ENCODE measurements around the gene FYCO1.

Gene FYCO1

DNA sequence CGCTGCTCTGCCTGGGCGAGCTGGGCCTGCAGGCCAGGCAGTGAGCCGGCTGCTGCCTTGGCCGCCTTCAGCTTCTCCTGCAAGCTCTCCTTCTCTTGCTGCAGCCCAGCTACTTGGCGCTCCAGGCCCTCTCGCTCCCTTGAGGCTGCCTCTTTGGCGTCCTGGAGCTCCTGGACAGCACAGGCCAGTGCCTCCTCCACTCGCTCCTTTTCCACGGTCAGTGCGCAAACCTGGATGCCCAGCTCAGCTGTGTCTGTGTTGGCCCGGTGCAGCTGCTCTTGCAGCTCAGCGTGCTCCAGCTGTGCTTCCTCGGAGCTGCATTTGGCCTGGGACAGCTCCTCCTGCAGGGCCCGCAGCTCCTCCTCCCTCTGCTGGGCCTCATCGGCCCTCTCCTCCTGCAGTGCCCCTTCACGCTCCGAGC, 29.2 kb downstream of the FYCO1 start:
- H4K8ac ChIP-seq (ENCODE audit: low read length) = no peak overlapping the region
- H2BK5ac ChIP-seq (ENCODE audit: low read depth, low read length, poor library complexity, severe bottlenecking) = no peak overlapping the region
- no peak overlapping the region for H2BK15ac ChIP-seq (ENCODE audit: low read depth, poor library complexity, severe bottlenecking)
- H3K36me3 ChIP-seq (ENCODE audit: control insufficient read depth in 1 of 2, insufficient read depth in 2 of 2, low read depth in 1 of 2, low read length in 2 of 2) = peaks cover 63 to 97% of the 10 kb centered on the region in 2 experiments
- H3K18ac ChIP-seq (ENCODE audit: low read depth in 1 of 2, low read length in 2 of 2) = no peak overlapping the region
- no peak overlapping the region for H3K4me3 ChIP-seq (ENCODE audit: insufficient read depth in 1 of 2, low read depth in 1 of 2, low read length in 2 of 2)
- H4K91ac ChIP-seq (ENCODE audit: low read length) = no peak overlapping the region
- H3K9me3 ChIP-seq (ENCODE audit: control insufficient read depth, low read length) = no peaks in the 10 kb centered on the region
- no peak overlapping the region for H3K4me2 ChIP-seq (ENCODE audit: low read length, poor library complexity, severe bottlenecking)
- no peak overlapping the region for H3K14ac ChIP-seq (ENCODE audit: low read length in 2 of 2)
- H3K9ac ChIP-seq (ENCODE audit: low read length) = no peak overlapping the region
- no peak overlapping the region for H3K4ac ChIP-seq (ENCODE audit: low read depth in 1 of 2, low read length in 2 of 2)
- no peak overlapping the region for H2BK120ac ChIP-seq (ENCODE audit: low read depth, low read length)
- no peak overlapping the region for H2BK12ac ChIP-seq (ENCODE audit: low read length in 2 of 2)
- no peaks in the 10 kb centered on the region for H3K27me3 ChIP-seq (ENCODE audit: control insufficient read depth in 1 of 2, insufficient read depth in 1 of 2, low read length in 2 of 2)
- H3K23ac ChIP-seq (ENCODE audit: low read length in 2 of 2) = no peak overlapping the region
- no peak overlapping the region for H2AK5ac ChIP-seq (ENCODE audit: low read length, severe bottlenecking)
- peaks cover 9% of the 10 kb centered on the region for H3K79me1 ChIP-seq (replicated peaks; ENCODE audit: low read length, poor library complexity, severe bottlenecking)
- H3K27ac ChIP-seq (ENCODE audit: low read length, poor library complexity, severe bottlenecking) = no peak overlapping the region
- peaks cover 19% of the 10 kb centered on the region for H3K4me1 ChIP-seq (ENCODE audit: control insufficient read depth, insufficient read depth, low read depth, low read length)
- no peak for DNase-seq
- no peak overlapping the region for H2AFZ ChIP-seq (ENCODE audit: low read depth, low read length)
- 88% methylated on average over 17 of the region's 17 CpGs for WGBS

DNA sequence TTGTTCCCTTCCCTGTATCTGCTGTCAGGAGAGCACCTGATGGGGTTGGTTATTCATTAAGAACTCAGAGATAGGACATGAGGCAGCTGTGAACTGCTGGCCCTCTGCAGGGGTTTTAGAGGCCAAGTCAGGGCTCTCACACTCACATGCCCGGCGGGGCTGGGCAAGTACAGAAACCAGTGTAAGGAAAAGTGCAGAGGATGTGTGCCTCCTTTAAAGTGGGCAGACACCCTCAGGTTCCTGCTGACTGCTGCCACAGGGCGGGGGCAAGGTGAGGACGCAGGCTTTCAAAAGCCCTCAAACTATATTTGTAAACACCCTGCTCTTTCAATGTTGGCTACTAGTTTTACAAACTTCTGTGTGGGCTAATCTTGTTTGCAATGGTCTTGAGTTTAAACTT, 30.0 kb downstream of the FYCO1 start:
- no peak overlapping the region for H2AFZ ChIP-seq (ENCODE audit: low read depth, low read length)
- H4K8ac ChIP-seq (ENCODE audit: low read length) = no peak overlapping the region
- no peak overlapping the region for H3K9ac ChIP-seq (ENCODE audit: low read length)
- H3K4ac ChIP-seq (ENCODE audit: low read depth in 1 of 2, low read length in 2 of 2) = no peak overlapping the region
- H2BK12ac ChIP-seq (ENCODE audit: low read length in 2 of 2) = no peak overlapping the region
- DNase-seq = no peak
- H3K27me3 ChIP-seq (ENCODE audit: control insufficient read depth in 1 of 2, insufficient read depth in 1 of 2, low read length in 2 of 2) = no peaks in the 10 kb centered on the region
- no peak overlapping the region for H3K18ac ChIP-seq (ENCODE audit: low read depth in 1 of 2, low read length in 2 of 2)
- H2BK15ac ChIP-seq (ENCODE audit: low read depth, poor library complexity, severe bottlenecking) = no peak overlapping the region
- no peak overlapping the region for H2BK120ac ChIP-seq (ENCODE audit: low read depth, low read length)
- peaks cover 67 to 98% of the 10 kb centered on the region in 2 experiments for H3K36me3 ChIP-seq (ENCODE audit: control insufficient read depth in 1 of 2, insufficient read depth in 2 of 2, low read depth in 1 of 2, low read length in 2 of 2)
- peaks cover 19% of the 10 kb centered on the region for H3K4me1 ChIP-seq (ENCODE audit: control insufficient read depth, insufficient read depth, low read depth, low read length)
- no peak overlapping the region for H3K23ac ChIP-seq (ENCODE audit: low read length in 2 of 2)
- H3K4me2 ChIP-seq (ENCODE audit: low read length, poor library complexity, severe bottlenecking) = no peak overlapping the region
- no peak overlapping the region for H4K91ac ChIP-seq (ENCODE audit: low read length)
- H3K79me1 ChIP-seq (replicated peaks; ENCODE audit: low read length, poor library complexity, severe bottlenecking) = peaks cover 9% of the 10 kb centered on the region
- no peak overlapping the region for H3K27ac ChIP-seq (ENCODE audit: low read length, poor library complexity, severe bottlenecking)
- no peak overlapping the region for H3K4me3 ChIP-seq (ENCODE audit: insufficient read depth in 1 of 2, low read depth in 1 of 2, low read length in 2 of 2)
- WGBS = 82% methylated on average over 2 of the region's 4 CpGs
- no peak overlapping the region for H3K14ac ChIP-seq (ENCODE audit: low read length in 2 of 2)
- H3K9me3 ChIP-seq (ENCODE audit: control insufficient read depth, low read length) = peaks cover 5% of the 10 kb centered on the region
- H2AK5ac ChIP-seq (ENCODE audit: low read length, severe bottlenecking) = no peak overlapping the region
- no peak overlapping the region for H2BK5ac ChIP-seq (ENCODE audit: low read depth, low read length, poor library complexity, severe bottlenecking)

DNA sequence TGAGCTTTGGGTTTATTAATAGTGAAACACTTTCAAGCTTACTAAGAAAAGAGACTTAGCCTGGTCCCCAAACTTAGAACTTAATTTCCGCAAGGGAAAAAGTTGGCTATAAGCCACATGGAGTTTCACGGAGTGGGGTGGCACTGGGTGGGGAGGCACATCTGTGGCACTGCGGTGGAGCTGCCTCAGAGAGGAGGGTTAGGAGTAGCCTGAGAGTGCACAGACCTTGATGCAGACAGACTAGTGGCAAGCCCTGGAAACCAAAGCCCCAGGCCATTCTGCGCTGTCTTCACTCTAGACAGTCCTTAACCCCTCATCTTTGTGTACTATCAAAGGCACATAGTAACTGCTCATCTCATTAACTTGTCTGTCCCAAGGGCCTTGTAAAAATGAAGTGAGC, 30.4 kb downstream of the FYCO1 start:
- H3K23ac ChIP-seq (ENCODE audit: low read length in 2 of 2) = no peak overlapping the region
- H3K4me1 ChIP-seq (ENCODE audit: control insufficient read depth, insufficient read depth, low read depth, low read length) = peaks cover 19% of the 10 kb centered on the region
- H3K79me1 ChIP-seq (replicated peaks; ENCODE audit: low read length, poor library complexity, severe bottlenecking) = peaks cover 9% of the 10 kb centered on the region
- H3K27me3 ChIP-seq (ENCODE audit: control insufficient read depth in 1 of 2, insufficient read depth in 1 of 2, low read length in 2 of 2) = no peaks in the 10 kb centered on the region
- DNase-seq = no peak
- no peak overlapping the region for H3K4ac ChIP-seq (ENCODE audit: low read depth in 1 of 2, low read length in 2 of 2)
- H4K91ac ChIP-seq (ENCODE audit: low read length) = no peak overlapping the region
- peaks cover 7% of the 10 kb centered on the region for H3K9me3 ChIP-seq (ENCODE audit: control insufficient read depth, low read length)
- H2BK15ac ChIP-seq (ENCODE audit: low read depth, poor library complexity, severe bottlenecking) = no peak overlapping the region
- 96% methylated on average over 4 of the region's 4 CpGs for WGBS
- peaks cover 68 to 98% of the 10 kb centered on the region in 2 experiments for H3K36me3 ChIP-seq (ENCODE audit: control insufficient read depth in 1 of 2, insufficient read depth in 2 of 2, low read depth in 1 of 2, low read length in 2 of 2)
- H2BK5ac ChIP-seq (ENCODE audit: low read depth, low read length, poor library complexity, severe bottlenecking) = no peak overlapping the region
- H3K4me3 ChIP-seq (ENCODE audit: insufficient read depth in 1 of 2, low read depth in 1 of 2, low read length in 2 of 2) = no peak overlapping the region
- H2BK12ac ChIP-seq (ENCODE audit: low read length in 2 of 2) = no peak overlapping the region
- H3K14ac ChIP-seq (ENCODE audit: low read length in 2 of 2) = no peak overlapping the region
- no peak overlapping the region for H3K27ac ChIP-seq (ENCODE audit: low read length, poor library complexity, severe bottlenecking)
- H4K8ac ChIP-seq (ENCODE audit: low read length) = no peak overlapping the region
- no peak overlapping the region for H3K9ac ChIP-seq (ENCODE audit: low read length)
- H2AK5ac ChIP-seq (ENCODE audit: low read length, severe bottlenecking) = no peak overlapping the region
- H3K4me2 ChIP-seq (ENCODE audit: low read length, poor library complexity, severe bottlenecking) = no peak overlapping the region
- no peak overlapping the region for H2AFZ ChIP-seq (ENCODE audit: low read depth, low read length)
- no peak overlapping the region for H3K18ac ChIP-seq (ENCODE audit: low read depth in 1 of 2, low read length in 2 of 2)
- no peak overlapping the region for H2BK120ac ChIP-seq (ENCODE audit: low read depth, low read length)

DNA sequence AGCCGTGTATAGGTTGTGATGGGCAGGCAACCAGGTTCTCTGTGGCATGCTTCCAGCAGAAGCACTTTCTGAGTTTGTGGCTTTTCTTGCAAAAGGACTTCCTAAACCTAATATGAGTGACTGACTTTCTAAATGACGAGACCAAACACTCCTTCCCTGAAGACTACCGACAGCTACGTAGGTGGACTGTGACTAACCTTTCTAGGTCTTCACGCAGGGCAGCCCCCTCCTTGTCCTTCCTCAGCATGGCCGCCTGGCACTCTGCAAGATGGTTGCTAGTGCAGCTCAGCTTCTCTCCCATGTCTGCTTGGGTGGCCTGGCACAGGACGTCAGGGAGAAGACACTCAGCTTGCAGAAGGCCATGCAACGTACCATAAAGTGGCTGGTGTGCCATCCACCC, 31.5 kb downstream of the FYCO1 start:
- no peak overlapping the region for H2BK5ac ChIP-seq (ENCODE audit: low read depth, low read length, poor library complexity, severe bottlenecking)
- no peak overlapping the region for H2AK5ac ChIP-seq (ENCODE audit: low read length, severe bottlenecking)
- WGBS = 95% methylated on average over 8 of the region's 8 CpGs
- H3K27ac ChIP-seq (ENCODE audit: low read length, poor library complexity, severe bottlenecking) = no peak overlapping the region
- H3K27me3 ChIP-seq (ENCODE audit: control insufficient read depth in 1 of 2, insufficient read depth in 1 of 2, low read length in 2 of 2) = no peaks in the 10 kb centered on the region
- peaks cover 73 to 98% of the 10 kb centered on the region in 2 experiments for H3K36me3 ChIP-seq (ENCODE audit: control insufficient read depth in 1 of 2, insufficient read depth in 2 of 2, low read depth in 1 of 2, low read length in 2 of 2)
- no peak overlapping the region for H3K4me3 ChIP-seq (ENCODE audit: insufficient read depth in 1 of 2, low read depth in 1 of 2, low read length in 2 of 2)
- no peak overlapping the region for H2BK120ac ChIP-seq (ENCODE audit: low read depth, low read length)
- H3K4me2 ChIP-seq (ENCODE audit: low read length, poor library complexity, severe bottlenecking) = no peak overlapping the region
- DNase-seq = no peak
- no peak overlapping the region for H3K23ac ChIP-seq (ENCODE audit: low read length in 2 of 2)
- no peak overlapping the region for H2BK12ac ChIP-seq (ENCODE audit: low read length in 2 of 2)
- H3K9ac ChIP-seq (ENCODE audit: low read length) = no peak overlapping the region
- peaks cover 7% of the 10 kb centered on the region for H3K9me3 ChIP-seq (ENCODE audit: control insufficient read depth, low read length)
- H2AFZ ChIP-seq (ENCODE audit: low read depth, low read length) = no peak overlapping the region
- peaks cover 19% of the 10 kb centered on the region for H3K4me1 ChIP-seq (ENCODE audit: control insufficient read depth, insufficient read depth, low read depth, low read length)
- H3K14ac ChIP-seq (ENCODE audit: low read length in 2 of 2) = no peak overlapping the region
- H4K91ac ChIP-seq (ENCODE audit: low read length) = no peak overlapping the region
- no peak overlapping the region for H4K8ac ChIP-seq (ENCODE audit: low read length)
- no peak overlapping the region for H3K4ac ChIP-seq (ENCODE audit: low read depth in 1 of 2, low read length in 2 of 2)
- H3K79me1 ChIP-seq (replicated peaks; ENCODE audit: low read length, poor library complexity, severe bottlenecking) = peaks cover 9% of the 10 kb centered on the region
- no peak overlapping the region for H2BK15ac ChIP-seq (ENCODE audit: low read depth, poor library complexity, severe bottlenecking)
- H3K18ac ChIP-seq (ENCODE audit: low read depth in 1 of 2, low read length in 2 of 2) = no peak overlapping the region

All from mesenchymal stem cell (in vitro differentiated cells and primary cell).